OCI-LY7 (cell line): ENCODE data around the gene KIAA1958. TPM values are rescaled to one million over a fixed set of nuclear protein-coding genes. Genes with fewer than 3 reads are reported as not detected.

Experiments
- BruUV-seq: library from RNA; stranded (reverse); fragments of 400-500 nt; replicated peaks from 2 replicates; lab custom pipeline; 2021; lab: Mats Ljungman, UMichigan
- CTCF ChIA-PET: fragments of 300-600 bp; sonication (Branson Sonifier 250); formaldehyde crosslinking; loops from one replicate; lab custom pipeline; 2022; ENCODE audit warnings: antibody characterized with exemption; ENCODE audit not compliant: unreplicated experiment; lab: Charles Lee
- POLR2A ChIA-PET: fragments of 300-600 bp; sonication (Branson Sonifier 250); formaldehyde crosslinking; loops from one replicate; lab custom pipeline; 2022; ENCODE audit warnings: antibody characterized with exemption; lab: Charles Lee
- DNase-seq: peaks from one replicate; pipeline ENCODE4 v3.0.0-alpha.2; 2015; ENCODE audit warnings: low spot score
- H2AFZ ChIP-seq: fragments of 200-600 bp; sonication (generic), shearing (Covaris generic); 2 replicates; pipeline ENCODE4 v1.6.1; 2014; ENCODE audit warnings: mild to moderate bottlenecking, antibody characterized with exemption, low read length, moderate library complexity
- H3K27ac ChIP-seq: fragments of 200-600 bp; sonication (generic); 2 replicates; pipeline ENCODE4 v1.5.1; 2014; ENCODE audit warnings: mixed run types, low read depth, mild to moderate bottlenecking, moderate library complexity, low read length, inconsistent platforms; ENCODE audit not compliant: poor library complexity, severe bottlenecking
- H3K36me3 ChIP-seq: fragments of 200-600 bp; sonication (generic); 2 replicates; pipeline ENCODE4 v1.6.1; 2014; ENCODE audit warnings: mild to moderate bottlenecking, antibody characterized with exemption, low read length, moderate library complexity, mixed read lengths; ENCODE audit not compliant: insufficient read depth
- H3K4me1 ChIP-seq: fragments of 200-600 bp; sonication (generic); 2 replicates; pipeline ENCODE4 v1.5.1; 2014; ENCODE audit warnings: mild to moderate bottlenecking, low read length; ENCODE audit not compliant: insufficient read depth, poor library complexity, severe bottlenecking
- H3K4me2 ChIP-seq: fragments of 200-600 bp; sonication (generic); 2 replicates; pipeline ENCODE4 v1.6.1; 2014; ENCODE audit warnings: mild to moderate bottlenecking, low read length
- H3K4me3 ChIP-seq: fragments of 200-600 bp; sonication (generic); 2 replicates; pipeline ENCODE4 v1.5.1; 2014; ENCODE audit warnings: mild to moderate bottlenecking, low read depth, low read length; ENCODE audit not compliant: poor library complexity, severe bottlenecking
- H3K79me2 ChIP-seq: fragments of 200-600 bp; sonication (generic); 2 replicates; pipeline ENCODE4 v1.6.1; 2016; ENCODE audit warnings: low read depth, mild to moderate bottlenecking, low read length, moderate library complexity, mixed read lengths; ENCODE audit not compliant: insufficient read depth
- H3K9me2 ChIP-seq: fragments of 200-600 bp; sonication (generic); 2 replicates; pipeline ENCODE4 v1.6.1; 2016; ENCODE audit warnings: mild to moderate bottlenecking, low read length, mixed read lengths; ENCODE audit not compliant: insufficient read depth
- H3K9me3 ChIP-seq: fragments of 200-600 bp; sonication (generic); 2 replicates; pipeline ENCODE4 v1.6.1; 2014; ENCODE audit warnings: mild to moderate bottlenecking, mixed run types, low read length, mixed read lengths
- H4K20me1 ChIP-seq: fragments of 200-600 bp; sonication (generic); 2 replicates; pipeline ENCODE4 v1.6.1; 2014; ENCODE audit warnings: mild to moderate bottlenecking, antibody characterized with exemption, low read length, moderate library complexity, mixed read lengths; ENCODE audit not compliant: insufficient read depth
- CTCF ChIP-seq: fragments of 200-600 bp; sonication (generic); conservative IDR thresholded peaks from 2 replicates; pipeline ENCODE4 v1.5.1; 2014; ENCODE audit warnings: mild to moderate bottlenecking, antibody characterized with exemption, low read length, moderate library complexity, mixed read lengths
- EZH2phosphoT487 ChIP-seq: fragments of 200-600 bp; sonication (generic); IDR thresholded peaks from 2 replicates; pipeline ENCODE4 v1.6.1; 2018; ENCODE audit warnings: low read depth, borderline replicate concordance, mild to moderate bottlenecking, mixed run types, antibody characterized with exemption, low read length, moderate library complexity, mixed read lengths
- intact Hi-C: fragments of 100-400 bp; cut with micrococcal nuclease; formaldehyde crosslinking; loops from one replicate; pipeline ENCODE4 v1.10.0; 2022; ENCODE audit not compliant: unreplicated experiment
- total RNA-seq, 2 experiments: library from RNA; depleted of rRNA in 1 of 2; stranded (reverse); fragments of >200 nt in 1 of 2; shearing (Covaris generic) in 1 of 2; gene quantifications; 2 replicates each; pipeline ENCODE4 v1.2.3, GENCODE V29; 2014 to 2022

Gene KIAA1958
- total RNA-seq, 2 experiments from 2014 or later = 15.4 to 19.8 TPM

- no peaks in the 10 kb centered on the region for H3K36me3 ChIP-seq
- TF ChIP-seq CTCF (no peak), EZH2phosphoT487 (no peak)
- ChIA-PET CTCF (no interaction called here), POLR2A (interaction anchor here (0.8 to 1.0 kb wide), 3 partner anchors 10 to 39 kb away, joined by 3 to 6 read pairs (median 3); no protein-coding TSS in a partner anchor)
- H3K4me2 ChIP-seq = no peak overlapping the region
- intact Hi-C loops = no loop called here
- no TSS peak for BruUV-seq
- no peaks in the 10 kb centered on the region for H3K9me3 ChIP-seq
- H3K4me1 ChIP-seq = no peaks in the 10 kb centered on the region
- H2AFZ ChIP-seq = no peak overlapping the region
- H3K4me3 ChIP-seq = no peak overlapping the region
- H3K9me2 ChIP-seq = no peaks in the 10 kb centered on the region
- no peaks in the 10 kb centered on the region for H4K20me1 ChIP-seq
- H3K27ac ChIP-seq = no peak overlapping the region
- DNase-seq = no peak
- no peaks in the 10 kb centered on the region for H3K79me2 ChIP-seq
These were observed 44.2 kb downstream of the KIAA1958 start for GRCh38 chr9:112530751-112531205.

GRCh38 chr9:112531666-112532282, 45.1 kb downstream of the KIAA1958 start:
- H3K36me3 ChIP-seq = no peaks in the 10 kb centered on the region
- no peak for DNase-seq
- no peaks in the 10 kb centered on the region for H3K9me3 ChIP-seq
- no peak overlapping the region for H3K4me3 ChIP-seq
- no peak for TF ChIP-seq CTCF
- TF ChIP-seq EZH2phosphoT487 = no peak
- no peaks in the 10 kb centered on the region for H3K4me1 ChIP-seq
- intact Hi-C loops = no loop called here
- CTCF ChIA-PET = no interaction called here
- no TSS peak for BruUV-seq
- H3K27ac ChIP-seq = no peak overlapping the region
- no peaks in the 10 kb centered on the region for H3K79me2 ChIP-seq
- POLR2A ChIA-PET = interaction anchor here (0.7 kb wide), 1 partner anchor 16 kb away, joined by 3 read pairs; no protein-coding TSS in a partner anchor
- no peaks in the 10 kb centered on the region for H3K9me2 ChIP-seq
- no peak overlapping the region for H2AFZ ChIP-seq
- H4K20me1 ChIP-seq = no peaks in the 10 kb centered on the region
- no peak overlapping the region for H3K4me2 ChIP-seq

GRCh38 chr9:112532427-112532826, 45.8 kb downstream of the KIAA1958 start:
- no peaks in the 10 kb centered on the region for H3K79me2 ChIP-seq
- no peaks in the 10 kb centered on the region for H3K36me3 ChIP-seq
- no peaks in the 10 kb centered on the region for H3K4me1 ChIP-seq
- H3K9me3 ChIP-seq = no peaks in the 10 kb centered on the region
- no TSS peak for BruUV-seq
- TF ChIP-seq CTCF (no peak), EZH2phosphoT487 (no peak)
- H3K9me2 ChIP-seq = no peaks in the 10 kb centered on the region
- intact Hi-C loops = no loop called here
- DNase-seq = no peak
- no peak overlapping the region for H2AFZ ChIP-seq
- H3K4me2 ChIP-seq = no peak overlapping the region
- no peak overlapping the region for H3K27ac ChIP-seq
- H3K4me3 ChIP-seq = no peak overlapping the region
- ChIA-PET POLR2A (no interaction called here), CTCF (no interaction called here)
- no peaks in the 10 kb centered on the region for H4K20me1 ChIP-seq
